Left renal pelvis (tissue), 4 donors: ENCODE data around the gene NIPAL3. TPM values are rescaled to one million over a fixed set of nuclear protein-coding genes. Genes with fewer than 3 reads are reported as not detected.
"Not testable (repeated sequence)": the region's sequence is repeated elsewhere in the genome, so short reads cannot be mapped to it uniquely, and the experiment has no call there.

Experiments
- DNase-seq, 4 donors: peaks; one replicate each; pipeline ENCODE4 v3.0.0-alpha.2; 2013; ENCODE audit warnings: low read depth in 4 of 4, low spot score in 3 of 4
- polyA plus RNA-seq, 4 donors: library from polyadenylated mRNA; unstranded; fragments of 120-200 nt; gene quantifications; one replicate each; pipeline ENCODE4 v1.2.1, GENCODE V29; 2013; ENCODE audit not compliant: insufficient read length in 4 of 4

The NIPAL3 gene
- polyA plus RNA-seq, 4 donors, result 17.3 to 23.4 (median 21.5) TPM

DNA sequence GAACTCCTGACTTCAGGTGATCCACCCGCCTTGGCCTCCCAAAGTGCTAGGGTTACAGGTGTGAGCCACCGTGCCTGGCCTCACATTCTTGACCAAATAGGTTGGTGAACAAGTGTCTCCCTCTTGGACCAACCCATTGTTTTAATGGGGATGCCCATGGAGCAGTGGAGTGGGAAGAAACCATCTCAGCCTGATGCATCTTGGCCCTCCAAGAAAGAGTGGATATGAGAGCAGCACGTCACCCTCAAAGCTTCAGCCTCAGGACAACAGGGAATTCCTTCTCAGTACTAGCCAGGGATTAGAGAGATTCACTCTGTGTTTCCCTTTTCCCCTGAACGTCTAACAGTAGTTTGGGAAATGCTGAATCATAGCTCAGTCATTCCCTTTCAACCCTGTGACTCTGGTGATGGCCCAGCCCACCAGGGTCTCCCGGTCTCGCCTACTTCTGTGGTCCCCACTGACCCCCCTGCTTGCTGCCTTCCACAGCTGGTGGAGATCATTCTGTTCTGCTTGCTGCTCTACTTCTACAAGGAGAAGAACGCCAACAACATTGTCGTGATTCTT, 37.4 kb downstream of the NIPAL3 start:
- no peak for DNase-seq

DNA sequence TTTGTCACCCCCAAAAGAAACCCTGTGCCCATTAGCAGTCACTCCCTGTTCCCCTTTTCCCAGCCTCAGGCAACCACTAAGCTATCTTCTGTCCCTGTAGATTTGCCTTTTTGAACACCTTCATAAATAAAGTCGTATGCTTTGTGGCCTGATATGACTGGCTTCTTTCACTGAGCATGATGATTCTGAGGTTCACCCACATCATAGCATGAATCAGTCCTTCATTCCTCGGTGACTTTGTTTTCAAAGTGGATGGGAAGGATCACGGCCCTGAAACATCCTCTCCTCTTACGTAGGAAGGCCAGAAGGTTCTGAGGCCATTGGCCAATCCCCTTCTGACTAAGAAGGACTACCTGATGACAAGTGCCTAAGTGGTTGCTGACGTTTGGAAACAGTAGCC, 39.1 kb downstream of the NIPAL3 start:
- no peak for DNase-seq

DNA sequence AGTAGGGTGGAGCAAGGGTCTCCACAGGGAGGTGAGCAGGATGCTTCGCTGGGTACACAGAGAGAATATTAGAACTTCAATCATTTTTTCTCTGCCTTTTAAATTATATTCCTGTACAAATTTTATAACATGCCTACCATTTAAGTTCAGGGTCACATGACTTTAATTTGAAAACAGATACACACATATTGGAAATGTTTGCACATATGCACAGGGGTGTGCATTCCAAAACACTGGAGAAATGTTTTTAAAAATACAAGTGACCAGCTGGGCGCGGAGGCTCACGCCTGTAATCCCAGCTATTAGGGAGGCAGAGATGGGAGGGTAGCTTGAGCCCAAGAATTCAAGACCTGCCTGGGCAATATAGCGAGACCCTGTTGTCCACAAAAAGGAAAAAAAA, 39.7 kb downstream of the NIPAL3 start:
- no peak for DNase-seq

DNA sequence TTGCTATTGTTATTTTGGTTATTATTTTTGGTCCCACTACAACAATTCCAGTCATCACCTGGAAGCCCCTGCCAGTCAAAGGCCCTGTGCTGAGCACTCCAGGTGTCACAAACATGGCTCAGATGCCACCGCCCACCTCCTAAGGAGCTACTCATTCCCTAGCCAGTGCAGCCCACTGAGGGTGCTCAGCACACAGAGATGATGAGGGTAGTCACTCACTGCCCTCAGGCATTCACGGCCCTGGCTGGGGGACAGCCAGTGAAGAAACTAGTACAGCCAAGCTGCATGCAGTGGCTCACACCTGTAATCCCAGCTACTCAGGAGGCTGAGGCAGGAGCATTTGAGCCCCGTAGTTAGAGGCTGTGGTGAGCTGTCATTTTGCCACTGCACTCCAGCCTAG, 42.3 kb downstream of the NIPAL3 start:
- no peak for DNase-seq

GRCh38 chr1:24459551-24460266, 44.1 kb downstream of the NIPAL3 start:
- no peak for DNase-seq

DNA sequence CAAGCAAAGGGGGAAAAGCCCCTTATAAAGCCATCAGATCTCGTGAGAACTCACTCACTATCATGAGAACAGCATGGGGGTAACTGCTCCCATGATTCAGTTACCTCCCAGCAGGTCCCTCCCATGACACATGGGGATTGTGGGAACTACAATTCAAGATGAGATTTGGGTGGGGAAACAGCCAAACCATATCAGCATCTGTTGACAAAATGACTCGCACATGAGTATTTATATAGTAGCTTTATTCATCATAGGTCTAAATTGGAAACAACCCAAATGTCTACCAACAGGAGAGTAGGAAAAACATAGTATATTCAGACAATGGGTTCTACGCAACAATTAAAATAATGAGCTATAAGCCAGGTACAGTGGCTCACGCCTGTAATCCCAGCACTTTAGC, 46.5 kb downstream of the NIPAL3 start:
- DNase-seq, result not testable (repeated sequence)

DNA sequence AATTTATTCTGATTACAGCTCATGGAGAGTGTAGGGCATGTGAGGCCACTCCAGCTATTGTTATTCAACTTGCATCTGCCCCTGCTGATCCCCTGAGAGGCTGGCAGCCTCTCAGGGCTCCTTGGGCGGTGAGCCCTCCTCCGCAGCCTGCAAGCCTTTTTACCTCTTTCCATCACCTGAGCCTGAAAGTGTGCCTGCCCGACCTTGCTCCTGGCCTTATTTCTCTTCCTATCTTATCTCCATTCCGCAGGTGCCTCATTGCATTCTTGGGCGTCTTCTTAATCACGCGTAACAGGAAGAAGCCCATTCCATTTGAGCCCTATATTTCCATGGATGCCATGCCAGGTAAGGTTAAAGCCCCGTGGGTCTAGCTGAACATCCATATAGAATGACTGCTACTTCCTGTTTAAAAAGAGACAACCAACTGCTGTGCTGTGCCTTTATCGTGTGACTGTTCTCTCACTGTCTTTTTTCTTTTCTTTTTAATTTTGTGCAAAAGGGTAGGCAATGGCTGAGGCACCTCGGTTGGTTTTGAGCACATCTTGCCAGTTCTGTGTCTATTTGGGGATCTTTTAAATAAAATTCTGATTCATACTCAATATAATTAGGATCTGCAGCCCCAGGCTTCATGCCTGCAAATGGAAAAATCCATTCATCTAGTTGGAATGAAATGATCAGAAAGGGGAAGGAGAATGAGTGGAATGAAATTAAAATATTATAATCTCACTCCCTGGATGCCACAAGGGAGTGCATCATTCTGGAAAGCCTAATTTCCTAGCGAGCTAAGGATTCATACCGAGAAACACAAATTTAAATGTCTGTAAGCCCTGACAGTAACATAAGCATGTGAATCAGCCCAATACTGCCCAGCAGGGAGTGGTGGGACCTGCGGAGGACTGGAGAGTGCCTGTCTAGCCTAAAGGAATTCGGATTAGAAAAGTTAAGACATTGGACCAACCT, 48.5 kb downstream of the NIPAL3 start:
- DNase-seq, result no peak

DNA sequence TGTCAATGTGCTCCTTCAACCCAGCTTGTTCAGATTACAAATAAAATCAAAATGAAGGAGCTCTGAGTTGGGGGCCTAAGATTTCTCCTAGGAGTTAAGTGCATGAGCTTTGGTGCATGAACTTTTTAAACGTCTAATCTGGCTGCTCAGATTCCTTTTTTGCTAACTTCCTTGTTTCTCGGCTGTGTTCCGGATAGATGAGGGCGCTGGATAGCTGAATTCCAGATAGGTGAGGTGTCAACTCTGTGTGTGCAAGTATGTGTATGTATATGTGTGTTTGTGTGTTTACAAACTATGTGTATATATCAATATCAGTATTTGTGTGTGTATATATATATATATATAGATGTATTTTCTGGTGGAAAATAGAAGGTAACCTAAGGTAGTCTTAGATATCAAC, 49.5 kb downstream of the NIPAL3 start:
- DNase-seq, result no peak

DNA sequence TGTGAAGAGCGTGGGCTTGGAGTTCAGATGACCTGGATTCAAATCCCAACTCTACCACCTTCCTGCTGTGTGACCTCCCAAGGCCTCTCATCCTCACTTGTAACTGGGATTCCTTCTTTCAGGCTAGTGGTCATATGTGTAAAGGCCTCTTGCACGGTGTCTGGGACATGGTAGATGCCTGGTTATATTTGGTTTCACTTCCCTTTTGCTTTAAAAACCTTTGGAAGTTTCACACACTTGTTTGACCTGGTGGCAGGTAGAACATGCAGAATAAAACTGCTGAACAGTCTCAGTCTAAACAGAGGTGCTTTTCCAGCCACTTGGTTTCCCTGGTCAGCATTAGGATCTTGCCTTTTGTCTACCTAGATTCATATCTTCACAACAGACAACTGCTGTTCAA, 50.0 kb downstream of the NIPAL3 start:
- no peak for DNase-seq

DNA sequence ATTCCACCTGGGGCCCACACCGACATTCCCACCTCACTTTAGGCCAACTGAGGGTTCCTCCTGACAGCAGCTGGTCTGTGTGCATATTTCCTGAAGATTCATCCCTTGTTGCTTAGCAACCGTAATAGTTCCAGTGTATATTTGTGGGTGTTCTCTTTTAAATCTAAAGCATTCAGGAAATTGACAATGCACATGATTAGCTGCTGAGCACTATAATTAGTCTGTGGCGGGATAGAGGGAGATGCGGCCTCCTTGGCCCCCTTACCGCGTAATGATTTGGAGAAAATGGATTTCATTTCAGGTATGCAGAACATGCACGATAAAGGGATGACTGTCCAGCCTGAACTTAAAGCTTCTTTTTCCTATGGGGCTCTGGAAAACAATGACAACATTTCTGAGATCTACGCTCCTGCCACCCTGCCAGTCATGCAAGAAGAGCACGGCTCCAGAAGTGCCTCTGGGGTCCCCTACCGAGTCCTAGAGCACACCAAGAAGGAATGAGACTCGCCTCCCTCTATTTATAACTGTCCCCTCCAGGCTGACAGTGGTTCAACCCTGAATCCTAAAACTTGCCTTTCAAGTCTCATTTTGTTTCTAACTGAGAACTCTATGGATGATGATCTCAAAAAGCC, 53.2 kb downstream of the NIPAL3 start:
- DNase-seq, result no peak

GRCh38 chr1:24470592-24470991, 55.0 kb downstream of the NIPAL3 start:
- DNase-seq, result no peak

GRCh38 chr1:24472527-24473251, 57.1 kb downstream of the NIPAL3 start:
- no peak for DNase-seq

- no peak for DNase-seq
Measured at GRCh38 chr1:24474193-24474592, 58.6 kb downstream of the NIPAL3 start.

DNA sequence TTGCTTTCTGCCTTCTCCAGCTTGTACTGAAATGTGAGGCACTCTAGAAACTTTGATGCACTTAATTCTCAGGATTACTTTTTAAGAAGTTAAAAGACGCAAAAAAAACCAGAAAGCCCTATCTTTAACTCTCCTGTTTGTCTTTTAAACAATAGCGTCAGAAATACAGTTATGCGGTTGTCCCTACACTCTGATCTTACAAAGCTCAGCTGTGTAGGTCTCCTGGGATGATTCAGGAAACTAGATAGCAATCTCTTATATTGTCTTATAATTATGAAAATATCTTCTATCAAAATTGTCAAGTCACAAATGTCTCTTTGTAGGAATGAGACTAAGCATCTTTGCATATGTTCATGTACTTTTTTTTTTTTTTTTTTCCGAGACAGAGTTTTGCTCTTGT, 60.1 kb downstream of the NIPAL3 start:
- no peak for DNase-seq

- no peak for DNase-seq
Measured at GRCh38 chr1:24476571-24476970, 61.0 kb downstream of the NIPAL3 start.

- no peak for DNase-seq
Measured at GRCh38 chr1:24477309-24477708, 61.7 kb downstream of the NIPAL3 start.

GRCh38 chr1:24481101-24481500, 65.5 kb downstream of the NIPAL3 start:
- no peak for DNase-seq

GRCh38 chr1:24481843-24482610, 66.4 kb downstream of the NIPAL3 start:
- no peak for DNase-seq

DNA sequence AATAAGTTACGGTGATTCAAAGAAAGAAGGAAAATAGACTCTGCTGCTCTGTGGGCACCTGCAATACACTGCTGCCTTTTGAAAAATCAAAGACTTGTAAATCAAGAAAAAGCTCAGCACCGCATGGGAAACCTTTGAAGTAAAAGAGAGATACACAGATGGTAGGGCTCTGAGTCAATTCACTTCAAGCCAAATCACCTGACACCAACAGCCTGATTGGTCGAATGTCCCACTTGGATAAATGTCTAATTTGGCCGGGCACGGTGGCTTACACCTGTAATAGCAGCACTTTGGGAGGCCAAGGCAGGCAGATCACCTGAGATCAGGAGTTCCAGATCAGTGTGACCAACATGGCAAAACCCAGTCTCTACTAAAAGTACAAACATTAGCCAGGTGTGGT, 67.8 kb downstream of the NIPAL3 start:
- DNase-seq, result no peak

DNA sequence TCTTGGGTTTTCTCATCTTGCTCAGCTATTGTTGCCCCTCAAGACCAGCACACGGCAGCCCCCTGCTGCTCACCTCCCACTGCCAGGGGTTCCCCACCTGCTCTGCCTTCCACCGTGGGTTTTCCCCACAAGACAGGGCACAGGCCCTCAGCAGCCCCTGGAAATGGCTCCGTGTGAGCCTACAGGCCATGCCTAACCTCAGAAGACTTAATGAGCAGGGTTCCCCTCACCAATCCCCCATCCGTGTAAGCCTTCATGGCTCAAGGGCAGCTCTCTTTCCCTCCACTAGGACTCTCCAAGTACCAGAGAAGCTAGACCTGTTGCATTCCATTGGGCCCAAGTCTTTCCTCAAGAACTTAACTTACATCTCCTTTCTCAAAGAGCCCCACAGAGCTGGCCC, 68.6 kb downstream of the NIPAL3 start:
- no peak for DNase-seq
